Epithelial cell of proximal tubule (primary cell): ENCODE results near the gene KRT35. TPM values are rescaled to one million over a fixed set of nuclear protein-coding genes. Genes with fewer than 3 reads are reported as not detected.
A peak's percentile ranks its signal among the peaks of the same experiment; 100 is the strongest.

ENCODE experiments used
- DNase-seq: peaks from one replicate; pipeline ENCODE4 v3.0.0-alpha.2; 2011; ENCODE audit warnings: low read depth
- H3K4me3 ChIP-seq: 2 replicates; pipeline ENCODE4 v1.5.1; 2011; ENCODE audit warnings: low read depth, mild to moderate bottlenecking, low read length
- CTCF ChIP-seq: conservative IDR thresholded peaks from 2 replicates; pipeline ENCODE4 v1.5.1; 2012; ENCODE audit warnings: low read depth, mild to moderate bottlenecking, low read length
- total RNA-seq: library from RNA; depleted of rRNA; stranded (reverse); fragments of >200 nt; gene quantifications from 2 replicates; pipeline ENCODE4 v1.2.3, GENCODE V29; 2015

KRT35 gene
- total RNA-seq, 1 donor from 2014 or later = not detected

GRCh38 chr17:41486809-41487530 is 6.0 kb upstream of the KRT35 start:
- peak; percentile 41 for TF ChIP-seq CTCF
- DNase-seq = no peak
- H3K4me3 ChIP-seq = no peak overlapping the region

GRCh38 chr17:41486316-41486715 is 5.4 kb upstream of the KRT35 start:
- no peak for DNase-seq
- H3K4me3 ChIP-seq = no peak overlapping the region
- TF ChIP-seq CTCF = no peak

GRCh38 chr17:41484920-41485904 is 4.3 kb upstream of the KRT35 start:
- TF ChIP-seq CTCF = no peak
- no peak for DNase-seq
- H3K4me3 ChIP-seq = no peak overlapping the region

- no peak for DNase-seq
Observed at GRCh38 chr17:41483991-41484826, 3.3 kb upstream of the KRT35 start.

GRCh38 chr17:41483531-41483930 is 2.6 kb upstream of the KRT35 start:
- DNase-seq = no peak
- H3K4me3 ChIP-seq = no peak overlapping the region
- TF ChIP-seq CTCF = no peak

More at GRCh38 chr17:41483991-41484826, 3.3 kb upstream of the KRT35 start:
- TF ChIP-seq CTCF = no peak
- H3K4me3 ChIP-seq = no peak overlapping the region

GRCh38 chr17:41480581-41480980 is 370 bp downstream of the KRT35 start:
- TF ChIP-seq CTCF = no peak
- no peak overlapping the region for H3K4me3 ChIP-seq
- no peak for DNase-seq
